ENCODE data around the gene C15orf61.

The C15orf61 gene

GRCh38 chr15:67559576-67559975, 38.6 kb downstream of the C15orf61 start:
- no peak for TF ChIP-seq CTCF (IDR thresholded peaks at IDR 0.05; ENCODE audit: insufficient read depth, missing control alignments)
- FAIRE-seq (no peak), DNase-seq (ENCODE audit: insufficient read length, low spot score) (no peak)

DNA sequence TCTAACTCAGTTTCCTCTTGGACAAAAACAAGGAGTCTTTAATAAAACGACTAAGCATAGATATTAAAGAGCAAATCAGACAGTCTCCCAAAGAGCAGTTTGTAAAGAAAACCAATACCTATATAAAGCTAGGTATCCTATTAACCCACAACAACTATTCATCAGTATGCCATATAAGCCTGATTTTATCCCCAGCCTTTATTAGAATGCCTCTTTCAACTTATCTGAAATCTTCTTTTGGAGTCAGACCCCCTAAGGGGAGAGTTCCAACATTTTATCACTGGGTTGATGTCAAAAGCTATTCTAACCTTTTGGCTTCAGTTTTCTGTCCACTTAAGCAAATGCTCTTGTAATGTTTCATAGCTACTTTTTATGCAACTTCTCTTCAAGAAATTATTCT, 39.4 kb downstream of the C15orf61 start:
- TF ChIP-seq CTCF (IDR thresholded peaks at IDR 0.05; ENCODE audit: insufficient read depth, missing control alignments): no peak
- DNase-seq (ENCODE audit: insufficient read length, low spot score): no peak
- no peak for FAIRE-seq

- DNase-seq (ENCODE audit: insufficient read length, low spot score) (no peak), FAIRE-seq (no peak)
- TF ChIP-seq CTCF (IDR thresholded peaks at IDR 0.05; ENCODE audit: insufficient read depth, missing control alignments): no peak
Observed at GRCh38 chr15:67563092-67563491, 42.2 kb downstream of the C15orf61 start.

GRCh38 chr15:67564021-67564967, 43.4 kb downstream of the C15orf61 start:
- FAIRE-seq: no peak
- TF ChIP-seq CTCF (IDR thresholded peaks at IDR 0.05; ENCODE audit: insufficient read depth, missing control alignments): no peak
- no peak for DNase-seq (ENCODE audit: insufficient read length, low spot score)

DNA sequence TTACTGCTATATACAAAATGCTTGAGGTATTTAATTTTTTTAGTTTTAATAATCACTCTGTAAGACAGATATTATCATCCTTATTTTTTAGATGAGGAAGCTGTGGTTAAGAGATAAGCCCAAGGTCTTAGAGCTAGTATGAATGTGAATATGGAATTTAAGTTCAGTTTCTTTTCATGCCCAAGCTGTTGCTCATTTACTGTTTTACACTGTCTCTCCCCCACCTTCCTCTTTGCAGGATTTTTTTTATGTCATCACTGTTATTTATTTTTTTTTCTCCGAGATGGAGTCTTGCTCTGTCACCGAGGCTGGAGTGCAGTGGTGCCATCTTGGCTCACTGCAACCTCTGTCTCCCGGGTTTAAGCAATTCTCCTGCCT, 44.0 kb downstream of the C15orf61 start:
- TF ChIP-seq CTCF (IDR thresholded peaks at IDR 0.05; ENCODE audit: insufficient read depth, missing control alignments): no peak
- no peak for DNase-seq (ENCODE audit: insufficient read length, low spot score)
- no peak for FAIRE-seq

DNA sequence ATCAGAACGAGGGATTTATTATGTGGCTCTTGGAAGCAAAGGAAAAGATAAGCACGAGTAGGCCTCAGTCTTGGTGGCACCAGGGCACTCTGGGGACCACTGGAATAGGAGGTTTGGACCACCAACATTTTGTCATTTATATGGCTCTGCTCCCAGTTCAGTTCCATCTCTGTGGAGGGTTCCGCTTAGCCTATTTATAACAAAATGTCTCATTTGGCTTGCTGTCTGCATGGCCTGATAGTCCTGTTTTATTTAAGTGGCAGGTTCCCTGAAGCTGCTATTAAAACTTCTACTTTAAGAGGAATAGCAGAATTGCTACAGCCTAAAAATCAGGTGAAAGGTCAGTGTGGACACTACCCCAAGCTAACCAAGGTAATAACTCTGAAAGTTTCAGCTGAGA, 48.7 kb downstream of the C15orf61 start:
- DNase-seq (ENCODE audit: insufficient read length, low spot score) (no peak), FAIRE-seq (no peak)
- no peak for TF ChIP-seq CTCF (IDR thresholded peaks at IDR 0.05; ENCODE audit: insufficient read depth, missing control alignments)

Measured in D721Med (cell line).